Body of pancreas (tissue), 4 donors: ENCODE data around the gene ATP10A.

Experiments used
- POLR2A ChIP-seq, 3 donors: fragments of 450-650 bp; IDR thresholded peaks; one replicate each; pipeline ENCODE4 v1.6.1; 2016; ENCODE audit warnings: antibody characterized with exemption in 3 of 3, mild to moderate bottlenecking in 2 of 3
- TF ChIP-seq, protein P1 (sequence below), 7 experiments: fragments of 450-650 bp in 4 of 7; fragments of 200-600 bp in 3 of 7; sonication (generic) in 3 of 7; IDR thresholded peaks; one replicate each; pipeline ENCODE4 v1.5.1; 2016 to 2019; ENCODE audit warnings: antibody characterized with exemption in 7 of 7

DNA sequence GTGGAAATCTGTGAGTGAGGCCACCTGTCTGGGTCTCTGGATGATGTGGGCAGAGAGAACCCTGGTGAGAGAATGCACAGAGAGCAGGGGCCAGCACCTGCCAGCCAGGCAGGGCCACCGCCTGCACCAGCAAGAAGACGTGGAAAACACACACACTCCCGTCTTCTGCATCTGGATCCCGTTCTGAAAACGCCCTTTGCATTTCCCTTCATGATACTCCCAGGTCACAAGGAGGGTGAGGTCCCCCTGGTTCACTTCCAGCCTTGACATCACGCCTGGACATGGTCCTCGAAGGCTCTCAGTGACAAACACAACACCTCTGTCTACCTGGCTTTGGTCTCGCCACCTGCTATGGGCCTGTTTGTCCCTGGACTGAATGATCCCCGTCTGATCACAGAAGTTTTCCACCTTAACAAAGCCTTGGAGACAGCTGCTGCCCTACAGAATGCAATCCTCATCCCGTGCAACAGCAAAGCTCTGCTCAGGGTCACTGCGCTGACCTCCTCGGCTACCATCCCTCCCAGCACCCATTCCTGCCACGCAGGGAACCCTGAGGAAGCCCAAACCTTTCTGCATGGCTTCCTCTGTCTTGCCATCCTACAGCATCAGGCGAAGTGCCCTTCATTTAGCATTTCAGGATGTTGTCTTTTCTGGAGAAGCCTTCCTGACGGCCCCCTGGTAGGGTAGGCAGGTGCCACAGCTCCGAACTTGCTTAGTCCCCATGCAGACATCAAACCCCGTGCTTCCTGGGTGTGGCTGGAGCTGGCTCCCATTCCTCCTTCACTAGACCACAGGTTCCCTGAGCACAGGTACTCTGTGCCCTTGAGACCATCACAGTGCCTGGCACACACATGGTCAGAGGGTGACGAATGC, 122.5 kb downstream of the ATP10A start:
- TF ChIP-seq, protein P1, sequence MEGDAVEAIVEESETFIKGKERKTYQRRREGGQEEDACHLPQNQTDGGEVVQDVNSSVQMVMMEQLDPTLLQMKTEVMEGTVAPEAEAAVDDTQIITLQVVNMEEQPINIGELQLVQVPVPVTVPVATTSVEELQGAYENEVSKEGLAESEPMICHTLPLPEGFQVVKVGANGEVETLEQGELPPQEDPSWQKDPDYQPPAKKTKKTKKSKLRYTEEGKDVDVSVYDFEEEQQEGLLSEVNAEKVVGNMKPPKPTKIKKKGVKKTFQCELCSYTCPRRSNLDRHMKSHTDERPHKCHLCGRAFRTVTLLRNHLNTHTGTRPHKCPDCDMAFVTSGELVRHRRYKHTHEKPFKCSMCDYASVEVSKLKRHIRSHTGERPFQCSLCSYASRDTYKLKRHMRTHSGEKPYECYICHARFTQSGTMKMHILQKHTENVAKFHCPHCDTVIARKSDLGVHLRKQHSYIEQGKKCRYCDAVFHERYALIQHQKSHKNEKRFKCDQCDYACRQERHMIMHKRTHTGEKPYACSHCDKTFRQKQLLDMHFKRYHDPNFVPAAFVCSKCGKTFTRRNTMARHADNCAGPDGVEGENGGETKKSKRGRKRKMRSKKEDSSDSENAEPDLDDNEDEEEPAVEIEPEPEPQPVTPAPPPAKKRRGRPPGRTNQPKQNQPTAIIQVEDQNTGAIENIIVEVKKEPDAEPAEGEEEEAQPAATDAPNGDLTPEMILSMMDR (IDR thresholded peaks at IDR 0.05): no peak
- no peak for TF ChIP-seq POLR2A (IDR thresholded peaks at IDR 0.05)
